Fibroblast of skin of abdomen (primary cell): ENCODE measurements around the gene NAA40.
A peak's percentile ranks its signal among the peaks of the same experiment; 100 is the strongest.

Experiments used
- DNase-seq: peaks from one replicate; pipeline ENCODE4 v3.0.0-alpha.2; 2013

Gene NAA40

GRCh38 chr11:63913866-63914830 is 24.7 kb upstream of the NAA40 start:
- DNase-seq = no peak

GRCh38 chr11:63914896-63915691 is 23.7 kb upstream of the NAA40 start:
- no peak for DNase-seq

- peak; percentile 35 for DNase-seq
Measured at GRCh38 chr11:63915961-63916836, 22.6 kb upstream of the NAA40 start.

GRCh38 chr11:63916837-63917691 is 21.7 kb upstream of the NAA40 start, which contains the start of gene RCOR2:
Gene RCOR2 (minus strand): TSS chr11:63917164. CDS start chr11:63916456, 708 bp downstream.
- DNase-seq = peak; percentile 89

- DNase-seq = peak; percentile 43
Measured at GRCh38 chr11:63917692-63918506, 20.9 kb upstream of the NAA40 start.

- peak; percentile 65 for DNase-seq
Measured at GRCh38 chr11:63918507-63919191, 20.2 kb upstream of the NAA40 start.

- peak; percentile 48 for DNase-seq
Measured at GRCh38 chr11:63919267-63920125, 19.3 kb upstream of the NAA40 start.

GRCh38 chr11:63920126-63920938 is 18.5 kb upstream of the NAA40 start:
- no peak for DNase-seq

- no peak for DNase-seq
Measured at GRCh38 chr11:63920939-63921417, 17.8 kb upstream of the NAA40 start.

- DNase-seq = no peak
Measured at GRCh38 chr11:63922673-63923192, 16.1 kb upstream of the NAA40 start.

- DNase-seq = no peak
Measured at GRCh38 chr11:63923319-63923718, 15.5 kb upstream of the NAA40 start.

- DNase-seq = no peak
Measured at GRCh38 chr11:63929616-63930015, 9.2 kb upstream of the NAA40 start.

GRCh38 chr11:63931045-63931444 is 7.8 kb upstream of the NAA40 start:
- DNase-seq = no peak

- no peak for DNase-seq
Measured at GRCh38 chr11:63931876-63932275, 6.9 kb upstream of the NAA40 start.

- DNase-seq = no peak
Measured at GRCh38 chr11:63933459-63933858, 5.3 kb upstream of the NAA40 start.

GRCh38 chr11:63937713-63938478 is 906 bp upstream of the NAA40 start:
- no peak for DNase-seq
